KMS-11 (cell line): ENCODE data around the gene DCST1.

ENCODE experiments used
- H2AFZ ChIP-seq: fragments of 200-600 bp; sonication (generic); 2 replicates; pipeline ENCODE4 v1.6.1; 2016; ENCODE audit warnings: antibody characterized with exemption, mixed run types, low read depth
- H3K27ac ChIP-seq: fragments of 200-600 bp; sonication (generic); 2 replicates; pipeline ENCODE4 v1.6.1; 2016; ENCODE audit warnings: mild to moderate bottlenecking, mixed run types
- H3K27me3 ChIP-seq: fragments of 200-600 bp; sonication (generic); 2 replicates; pipeline ENCODE4 v1.6.1; 2017; ENCODE audit warnings: mild to moderate bottlenecking, low read depth, mixed run types, moderate library complexity; ENCODE audit not compliant: insufficient read depth
- H3K36me3 ChIP-seq: fragments of 200-600 bp; sonication (generic); 2 replicates; pipeline ENCODE4 v1.6.1; 2017; ENCODE audit warnings: mild to moderate bottlenecking, mixed run types; ENCODE audit not compliant: insufficient read depth
- H3K4me1 ChIP-seq: fragments of 200-600 bp; sonication (generic); 2 replicates; pipeline ENCODE4 v1.6.1; 2016; ENCODE audit warnings: mild to moderate bottlenecking, low read depth, mixed run types; ENCODE audit not compliant: poor library complexity, severe bottlenecking
- H3K4me2 ChIP-seq: fragments of 200-600 bp; sonication (generic); 2 replicates; pipeline ENCODE4 v1.7.0; 2016; ENCODE audit warnings: mild to moderate bottlenecking, mixed run types
- H3K4me3 ChIP-seq: fragments of 200-600 bp; sonication (generic); IDR thresholded peaks from 2 replicates; pipeline ENCODE4 v1.6.1; 2017; ENCODE audit warnings: low read depth, low read length, mixed read lengths; ENCODE audit not compliant: insufficient read depth
- H3K79me2 ChIP-seq: fragments of 200-600 bp; sonication (generic); 2 replicates; pipeline ENCODE4 v1.6.1; 2016; ENCODE audit warnings: low read depth, mixed run types; ENCODE audit not compliant: insufficient read depth
- H3K9ac ChIP-seq: fragments of 200-600 bp; sonication (generic); 2 replicates; pipeline ENCODE4 v1.6.1; 2016; ENCODE audit warnings: mild to moderate bottlenecking, mixed run types
- H4K20me1 ChIP-seq: fragments of 200-600 bp; sonication (generic); 2 replicates; pipeline ENCODE4 v1.6.1; 2016; ENCODE audit warnings: mild to moderate bottlenecking, mixed run types; ENCODE audit not compliant: insufficient read depth
- TF ChIP-seq, protein P1 (sequence below): fragments of 200-600 bp; sonication (generic); conservative IDR thresholded peaks from 2 replicates; pipeline ENCODE4 v1.6.1; 2017; ENCODE audit warnings: low read depth, mild to moderate bottlenecking, antibody characterized with exemption, low read length, moderate library complexity, mixed read lengths

The DCST1 gene

DNA sequence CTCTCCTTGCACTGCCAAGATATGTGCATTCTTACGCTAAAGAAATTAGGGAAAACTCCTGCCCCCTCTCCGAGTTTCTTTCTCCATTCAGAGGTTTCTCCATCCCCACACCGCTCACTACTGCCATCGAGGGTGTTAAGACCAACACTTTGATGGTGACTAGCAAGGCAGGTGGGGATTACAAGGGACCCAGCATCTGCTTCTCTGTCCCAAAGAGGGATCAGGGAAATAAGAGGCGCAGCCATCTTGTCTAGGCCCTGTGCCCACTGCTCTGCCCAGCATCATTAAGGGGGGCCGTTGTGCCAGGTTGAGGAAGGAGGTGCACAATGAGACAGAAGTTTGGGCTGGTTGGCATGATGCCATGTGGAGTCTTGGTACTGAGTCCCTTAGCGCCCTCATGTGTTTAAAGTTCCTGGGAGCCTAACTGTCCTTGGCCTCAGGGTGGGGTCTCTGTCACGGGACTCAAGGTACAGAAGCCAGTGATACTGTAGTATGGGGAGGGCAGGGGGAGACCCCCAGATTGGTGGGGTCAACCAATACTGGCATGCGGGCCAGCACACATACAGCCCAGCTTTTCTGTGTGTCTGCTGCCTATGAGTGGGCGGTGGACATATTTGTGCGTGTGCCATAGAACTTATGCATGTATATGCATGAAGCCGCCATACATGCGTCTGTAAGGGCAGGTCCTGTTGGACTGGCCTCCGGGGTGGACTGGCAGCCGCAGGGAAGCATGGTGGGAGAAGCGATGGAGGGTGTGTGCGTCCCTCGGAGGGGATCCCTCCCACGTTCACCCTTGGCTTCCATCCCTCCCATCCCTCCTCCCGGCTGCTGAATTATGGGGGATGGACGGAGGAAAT is 50.5 kb downstream of the DCST1 start:
- Histone ChIP-seq H3K4me2 (peak overlapping the region; percentile 91), H2AFZ (peak overlapping the region; percentile 89), H3K9ac (no peak overlapping the region; the same call in 1 of the 2 replicates), H3K27ac (no peak overlapping the region), H4K20me1 (no peaks in the 10 kb centered on the region), H3K79me2 (no peaks in the 10 kb centered on the region), H3K4me1 (peaks cover 69% of the 10 kb centered on the region), H3K36me3 (no peaks in the 10 kb centered on the region), H3K27me3 (peaks cover 47% of the 10 kb centered on the region), H3K4me3 (peak overlapping the region; percentile 100)
- TF ChIP-seq, protein P1, sequence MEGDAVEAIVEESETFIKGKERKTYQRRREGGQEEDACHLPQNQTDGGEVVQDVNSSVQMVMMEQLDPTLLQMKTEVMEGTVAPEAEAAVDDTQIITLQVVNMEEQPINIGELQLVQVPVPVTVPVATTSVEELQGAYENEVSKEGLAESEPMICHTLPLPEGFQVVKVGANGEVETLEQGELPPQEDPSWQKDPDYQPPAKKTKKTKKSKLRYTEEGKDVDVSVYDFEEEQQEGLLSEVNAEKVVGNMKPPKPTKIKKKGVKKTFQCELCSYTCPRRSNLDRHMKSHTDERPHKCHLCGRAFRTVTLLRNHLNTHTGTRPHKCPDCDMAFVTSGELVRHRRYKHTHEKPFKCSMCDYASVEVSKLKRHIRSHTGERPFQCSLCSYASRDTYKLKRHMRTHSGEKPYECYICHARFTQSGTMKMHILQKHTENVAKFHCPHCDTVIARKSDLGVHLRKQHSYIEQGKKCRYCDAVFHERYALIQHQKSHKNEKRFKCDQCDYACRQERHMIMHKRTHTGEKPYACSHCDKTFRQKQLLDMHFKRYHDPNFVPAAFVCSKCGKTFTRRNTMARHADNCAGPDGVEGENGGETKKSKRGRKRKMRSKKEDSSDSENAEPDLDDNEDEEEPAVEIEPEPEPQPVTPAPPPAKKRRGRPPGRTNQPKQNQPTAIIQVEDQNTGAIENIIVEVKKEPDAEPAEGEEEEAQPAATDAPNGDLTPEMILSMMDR: no peak

DNA sequence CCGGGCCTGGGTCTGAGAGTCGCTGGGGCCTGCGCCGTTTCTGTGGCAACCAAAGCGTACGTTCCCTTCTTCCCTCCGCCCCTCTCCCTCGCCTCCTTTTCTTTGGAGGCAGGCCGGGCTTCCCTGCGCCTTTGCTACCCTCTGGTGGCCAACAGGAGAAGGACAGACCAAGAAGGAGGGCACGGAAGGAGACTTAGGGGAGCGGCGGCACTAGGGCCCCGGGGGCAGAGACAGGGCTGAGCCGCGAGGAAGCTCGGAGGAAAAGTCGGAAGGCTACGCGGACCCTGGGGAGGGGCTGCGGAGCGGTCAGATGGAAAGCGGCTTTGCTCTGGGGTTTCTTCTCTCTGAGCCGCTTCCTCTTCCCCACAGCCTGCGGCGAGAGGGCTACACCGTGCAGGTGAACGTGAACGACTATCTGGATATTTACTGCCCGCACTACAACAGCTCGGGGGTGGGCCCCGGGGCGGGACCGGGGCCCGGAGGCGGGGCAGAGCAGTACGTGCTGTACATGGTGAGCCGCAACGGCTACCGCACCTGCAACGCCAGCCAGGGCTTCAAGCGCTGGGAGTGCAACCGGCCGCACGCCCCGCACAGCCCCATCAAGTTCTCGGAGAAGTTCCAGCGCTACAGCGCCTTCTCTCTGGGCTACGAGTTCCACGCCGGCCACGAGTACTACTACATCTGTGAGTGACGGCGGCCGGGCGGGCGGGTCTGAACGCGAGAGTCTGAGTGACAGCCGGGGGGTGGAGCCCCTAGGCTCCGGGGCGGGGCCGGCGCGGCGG is 51.3 kb downstream of the DCST1 start:
- Histone ChIP-seq H3K9ac (peak overlapping the region; percentile 45), H3K36me3 (no peaks in the 10 kb centered on the region), H3K27me3 (peaks cover 39% of the 10 kb centered on the region), H3K27ac (peak overlapping the region; percentile 39), H3K4me3 (peak overlapping the region; percentile 100), H2AFZ (peak overlapping the region; percentile 89), H4K20me1 (no peaks in the 10 kb centered on the region), H3K79me2 (no peaks in the 10 kb centered on the region), H3K4me1 (peaks cover 60% of the 10 kb centered on the region), H3K4me2 (peak overlapping the region; percentile 91)
- TF ChIP-seq, protein P1: peak; percentile 99

DNA sequence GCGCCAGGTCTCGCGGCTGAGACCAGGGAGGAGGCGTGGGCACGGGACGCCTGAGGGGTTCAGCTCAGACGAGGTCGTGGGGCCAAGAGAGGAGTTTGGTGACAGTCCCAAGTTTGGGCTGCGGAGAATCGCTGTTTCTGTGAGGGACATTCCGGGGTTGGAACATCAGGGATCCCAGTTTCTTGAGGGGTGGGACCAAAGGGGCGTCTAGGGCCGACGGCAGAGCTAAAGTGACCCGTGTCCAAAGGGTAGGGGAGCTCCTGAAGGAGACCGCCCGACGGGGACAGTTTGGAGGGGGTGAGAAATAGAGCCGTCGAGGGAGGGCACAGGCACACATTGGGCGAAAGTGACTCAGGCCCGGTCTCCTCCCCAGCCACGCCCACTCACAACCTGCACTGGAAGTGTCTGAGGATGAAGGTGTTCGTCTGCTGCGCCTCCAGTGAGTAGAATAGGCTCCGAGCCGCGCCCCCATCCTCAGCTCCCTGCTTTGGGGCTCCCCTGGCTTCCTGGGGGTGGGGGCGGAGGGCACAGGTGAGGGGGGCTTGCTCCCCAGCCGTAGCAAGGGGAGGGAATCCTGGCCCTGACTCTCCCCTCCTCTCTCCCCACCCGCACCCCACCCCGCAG is 52.0 kb downstream of the DCST1 start:
- H2AFZ ChIP-seq: peak overlapping the region; percentile 89
- no peaks in the 10 kb centered on the region for H3K36me3 ChIP-seq
- H3K4me1 ChIP-seq: peaks cover 53% of the 10 kb centered on the region
- H3K4me2 ChIP-seq: peak overlapping the region; percentile 91
- peak overlapping the region; percentile 100 for H3K4me3 ChIP-seq
- H3K9ac ChIP-seq: peak overlapping the region; percentile 45; the same call in 1 of the 2 replicates
- H4K20me1 ChIP-seq: no peaks in the 10 kb centered on the region
- H3K79me2 ChIP-seq: no peaks in the 10 kb centered on the region
- H3K27me3 ChIP-seq: peaks cover 32% of the 10 kb centered on the region
- TF ChIP-seq, protein P1: no peak
- H3K27ac ChIP-seq: peak overlapping the region; percentile 39

DNA sequence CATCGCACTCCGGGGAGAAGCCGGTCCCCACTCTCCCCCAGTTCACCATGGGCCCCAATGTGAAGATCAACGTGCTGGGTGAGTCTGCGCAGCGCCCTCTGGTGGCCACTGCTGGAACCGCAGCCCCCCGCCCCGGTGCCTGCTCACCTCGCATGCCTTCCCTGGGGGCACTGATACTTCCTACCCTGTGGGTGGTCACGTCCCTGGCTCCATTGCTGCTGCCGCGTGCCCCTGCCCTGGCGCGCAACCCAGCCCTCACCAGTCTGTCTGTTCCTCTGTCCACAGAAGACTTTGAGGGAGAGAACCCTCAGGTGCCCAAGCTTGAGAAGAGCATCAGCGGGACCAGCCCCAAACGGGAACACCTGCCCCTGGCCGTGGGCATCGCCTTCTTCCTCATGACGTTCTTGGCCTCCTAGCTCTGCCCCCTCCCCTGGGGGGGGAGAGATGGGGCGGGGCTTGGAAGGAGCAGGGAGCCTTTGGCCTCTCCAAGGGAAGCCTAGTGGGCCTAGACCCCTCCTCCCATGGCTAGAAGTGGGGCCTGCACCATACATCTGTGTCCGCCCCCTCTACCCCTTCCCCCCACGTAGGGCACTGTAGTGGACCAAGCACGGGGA is 52.6 kb downstream of the DCST1 start:
- Histone ChIP-seq H3K27ac (peak overlapping the region; percentile 39), H3K4me3 (no peak overlapping the region), H3K27me3 (peaks cover 26% of the 10 kb centered on the region), H4K20me1 (no peaks in the 10 kb centered on the region), H3K4me1 (peaks cover 51% of the 10 kb centered on the region), H3K36me3 (no peaks in the 10 kb centered on the region), H2AFZ (peak overlapping the region; percentile 89), H3K79me2 (no peaks in the 10 kb centered on the region), H3K4me2 (peak overlapping the region; percentile 91), H3K9ac (peak overlapping the region; percentile 45; the same call in 1 of the 2 replicates)
- TF ChIP-seq, protein P1: peak; percentile 100
